Fibroblast of lung (primary cell): ENCODE results near the gene C1orf146.

Experiments used
- EZH2 ChIP-seq: IDR thresholded peaks from 2 replicates; pipeline ENCODE4 v1.5.1; 2012; ENCODE audit warnings: low read length, control low read depth, mild to moderate bottlenecking; ENCODE audit errors: missing control alignments
- TF ChIP-seq, protein P1 (sequence below), 2 donors: IDR thresholded peaks in 1 of 2; conservative IDR thresholded peaks in 1 of 2; 1 replicate in 1 of 2; 2 replicates in 1 of 2; pipeline ENCODE4 v1.5.1; 2011 to 2012; ENCODE audit warnings: low read length in 2 of 2, control low read depth in 1 of 2, inconsistent platforms in 1 of 2, low read depth in 1 of 2, mild to moderate bottlenecking in 1 of 2

DNA sequence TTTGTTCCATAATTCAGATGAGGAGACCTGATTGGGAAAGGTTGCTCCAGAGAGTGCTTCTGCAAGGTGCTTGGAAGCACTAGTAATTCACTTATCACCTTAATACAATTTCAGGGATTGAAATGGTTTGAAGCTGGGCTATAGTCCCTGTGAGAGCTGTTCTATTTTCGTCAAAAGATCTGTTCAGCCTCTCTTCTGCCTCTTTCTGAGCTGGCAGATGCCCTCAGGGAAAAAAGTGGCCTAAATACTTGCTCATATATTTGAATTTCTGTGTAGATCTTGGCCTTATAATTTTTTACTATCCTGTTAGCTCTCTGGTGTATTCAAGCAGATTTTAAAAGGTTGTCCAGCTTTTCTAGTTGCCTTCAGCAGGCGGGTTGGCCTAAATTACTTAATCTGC lies 22.3 kb downstream of the C1orf146 start:
- TF ChIP-seq, protein P1, sequence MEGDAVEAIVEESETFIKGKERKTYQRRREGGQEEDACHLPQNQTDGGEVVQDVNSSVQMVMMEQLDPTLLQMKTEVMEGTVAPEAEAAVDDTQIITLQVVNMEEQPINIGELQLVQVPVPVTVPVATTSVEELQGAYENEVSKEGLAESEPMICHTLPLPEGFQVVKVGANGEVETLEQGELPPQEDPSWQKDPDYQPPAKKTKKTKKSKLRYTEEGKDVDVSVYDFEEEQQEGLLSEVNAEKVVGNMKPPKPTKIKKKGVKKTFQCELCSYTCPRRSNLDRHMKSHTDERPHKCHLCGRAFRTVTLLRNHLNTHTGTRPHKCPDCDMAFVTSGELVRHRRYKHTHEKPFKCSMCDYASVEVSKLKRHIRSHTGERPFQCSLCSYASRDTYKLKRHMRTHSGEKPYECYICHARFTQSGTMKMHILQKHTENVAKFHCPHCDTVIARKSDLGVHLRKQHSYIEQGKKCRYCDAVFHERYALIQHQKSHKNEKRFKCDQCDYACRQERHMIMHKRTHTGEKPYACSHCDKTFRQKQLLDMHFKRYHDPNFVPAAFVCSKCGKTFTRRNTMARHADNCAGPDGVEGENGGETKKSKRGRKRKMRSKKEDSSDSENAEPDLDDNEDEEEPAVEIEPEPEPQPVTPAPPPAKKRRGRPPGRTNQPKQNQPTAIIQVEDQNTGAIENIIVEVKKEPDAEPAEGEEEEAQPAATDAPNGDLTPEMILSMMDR (conservative IDR thresholded peaks at IDR 0.05 in 1 of 2, IDR thresholded peaks at IDR 0.05 in 1 of 2; ENCODE audit: low read depth in 1 of 2, low read length in 2 of 2) = no peak
- TF ChIP-seq EZH2 = no peak
